CD4-positive, alpha-beta T cell treated with Interleukin-6 at 100 ng/mL for 8 hours (primary cell): ENCODE results near the gene ITPRIP.
A peak's percentile ranks its signal among the peaks of the same experiment; 100 is the strongest.

ENCODE experiments used
- DNase-seq: peaks from one replicate; pipeline ENCODE4 v3.0.0-alpha.2; 2020; ENCODE audit warnings: mixed read lengths, low spot score

Gene ITPRIP, protein sequence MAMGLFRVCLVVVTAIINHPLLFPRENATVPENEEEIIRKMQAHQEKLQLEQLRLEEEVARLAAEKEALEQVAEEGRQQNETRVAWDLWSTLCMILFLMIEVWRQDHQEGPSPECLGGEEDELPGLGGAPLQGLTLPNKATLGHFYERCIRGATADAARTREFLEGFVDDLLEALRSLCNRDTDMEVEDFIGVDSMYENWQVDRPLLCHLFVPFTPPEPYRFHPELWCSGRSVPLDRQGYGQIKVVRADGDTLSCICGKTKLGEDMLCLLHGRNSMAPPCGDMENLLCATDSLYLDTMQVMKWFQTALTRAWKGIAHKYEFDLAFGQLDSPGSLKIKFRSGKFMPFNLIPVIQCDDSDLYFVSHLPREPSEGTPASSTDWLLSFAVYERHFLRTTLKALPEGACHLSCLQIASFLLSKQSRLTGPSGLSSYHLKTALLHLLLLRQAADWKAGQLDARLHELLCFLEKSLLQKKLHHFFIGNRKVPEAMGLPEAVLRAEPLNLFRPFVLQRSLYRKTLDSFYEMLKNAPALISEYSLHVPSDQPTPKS

DNA sequence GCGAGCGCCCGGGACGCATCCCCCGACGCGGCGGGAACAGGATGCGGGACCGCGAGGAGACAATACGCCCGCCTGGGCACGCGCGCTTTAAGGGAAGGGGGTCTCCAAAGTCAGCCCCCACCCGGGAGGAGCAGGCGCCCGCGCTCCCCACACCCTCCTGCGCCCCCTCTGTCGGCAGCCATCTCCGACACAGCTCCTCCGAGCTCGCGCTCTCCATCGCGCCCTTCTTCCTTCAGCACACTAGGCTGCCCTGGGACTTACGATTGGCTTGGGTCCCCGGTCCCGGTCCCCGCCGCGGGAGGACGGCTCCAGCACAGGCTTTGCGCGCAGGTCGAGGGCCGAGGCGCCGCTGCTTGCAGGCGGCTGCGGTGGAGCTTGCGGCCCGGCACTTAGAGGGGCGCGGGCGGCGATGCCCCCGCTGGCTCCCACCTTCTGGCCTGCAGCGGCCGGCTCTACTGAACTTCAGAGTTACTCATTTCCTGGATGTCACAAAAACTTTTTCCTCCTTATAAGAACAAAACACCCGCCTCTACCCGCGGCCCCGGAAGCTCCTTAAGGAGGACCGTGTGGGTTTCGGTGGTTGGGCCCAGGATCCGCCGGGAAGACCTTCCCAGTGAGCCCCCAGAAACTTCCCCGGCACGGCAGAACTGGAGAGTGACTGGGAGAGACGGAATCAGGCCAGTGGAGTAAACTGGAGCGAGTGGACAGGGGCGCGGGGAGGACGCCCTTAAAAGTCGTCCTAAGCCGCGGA, at the start of gene ITPRIP:
Gene ITPRIP, minus strand, starts transcription at position 481 of the 751 bp plus-strand sequence. CDS start 22,414 bp downstream, outside the sequence.
- peak; percentile 68 for DNase-seq

DNA sequence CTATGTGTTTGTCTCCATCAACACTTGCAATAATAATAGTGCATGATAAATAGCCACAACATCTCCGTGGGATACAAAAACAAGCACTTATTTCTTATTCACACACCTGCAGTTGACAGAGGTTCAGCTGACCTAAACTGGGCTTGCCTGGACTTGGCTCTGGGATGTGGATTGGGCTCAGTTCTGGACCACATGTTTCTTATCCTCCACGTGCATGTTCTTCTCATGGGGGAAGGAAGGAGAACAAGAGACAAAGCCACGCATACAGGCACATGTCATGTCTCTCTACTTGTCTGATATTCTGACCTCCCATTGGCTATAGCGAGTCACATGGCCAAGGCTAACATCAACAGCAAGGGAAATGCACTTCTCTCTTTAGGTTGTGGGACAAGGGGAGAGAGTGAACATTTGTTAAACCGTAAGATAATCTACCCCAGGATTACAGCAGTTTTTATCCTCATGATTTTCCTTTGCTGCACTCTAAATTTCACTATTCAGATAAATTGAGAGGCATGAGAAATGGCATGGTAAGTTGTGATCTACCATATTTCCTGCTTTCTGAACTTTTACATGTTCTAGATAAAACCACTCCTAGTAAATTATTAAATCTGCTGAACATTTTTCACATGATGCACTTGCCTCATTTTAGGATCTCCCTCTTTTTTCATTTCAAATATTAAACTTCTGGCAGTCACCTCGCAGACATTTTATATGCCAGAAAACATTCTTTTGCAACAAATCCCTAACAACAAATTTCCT, 49.0 kb upstream of the ITPRIP start:
- no peak for DNase-seq

DNA sequence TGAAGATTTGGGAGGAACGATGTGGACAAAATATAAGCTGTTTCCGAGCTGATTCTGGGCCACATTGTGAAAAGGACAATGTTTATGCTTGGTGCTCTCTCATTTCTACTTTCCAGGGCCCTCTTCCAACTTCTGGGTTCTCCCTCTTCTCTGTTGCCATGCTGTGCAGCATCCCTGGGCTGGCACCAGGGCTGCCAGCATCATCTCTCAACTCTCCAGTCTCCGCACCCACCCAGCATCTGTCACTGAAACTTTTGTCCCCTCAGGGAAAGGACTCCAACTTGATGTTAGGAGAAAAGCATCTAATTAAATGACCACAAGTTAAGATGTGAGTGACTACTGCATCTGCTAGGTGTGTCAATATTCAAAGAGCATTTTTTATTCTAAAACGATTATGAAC, 42.1 kb upstream of the ITPRIP start:
- DNase-seq: no peak

DNA sequence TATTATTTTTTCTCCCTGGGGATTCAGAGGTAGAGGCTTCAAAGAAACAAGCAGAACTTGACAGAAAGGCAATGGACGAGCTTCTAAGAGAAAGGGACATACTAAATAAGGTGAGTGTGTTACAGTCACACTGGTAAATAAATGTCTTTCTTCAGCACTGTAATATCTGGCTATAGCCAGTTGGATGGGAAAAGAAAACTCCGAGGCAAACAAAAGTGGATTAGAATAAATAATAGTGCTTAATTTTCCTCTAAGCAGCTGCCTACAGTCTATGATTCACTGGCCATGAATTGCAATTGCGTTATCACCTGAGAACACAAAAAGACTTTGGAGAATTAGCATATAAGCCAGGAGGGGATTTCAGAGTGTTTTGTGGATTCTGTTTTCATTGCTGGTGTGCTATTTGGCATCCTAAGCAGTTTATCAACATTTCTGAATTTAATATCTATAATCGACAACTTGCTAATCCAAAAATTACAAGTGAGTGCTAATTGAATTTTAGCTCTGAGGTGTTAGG, 38.6 kb upstream of the ITPRIP start:
- DNase-seq: no peak

DNA sequence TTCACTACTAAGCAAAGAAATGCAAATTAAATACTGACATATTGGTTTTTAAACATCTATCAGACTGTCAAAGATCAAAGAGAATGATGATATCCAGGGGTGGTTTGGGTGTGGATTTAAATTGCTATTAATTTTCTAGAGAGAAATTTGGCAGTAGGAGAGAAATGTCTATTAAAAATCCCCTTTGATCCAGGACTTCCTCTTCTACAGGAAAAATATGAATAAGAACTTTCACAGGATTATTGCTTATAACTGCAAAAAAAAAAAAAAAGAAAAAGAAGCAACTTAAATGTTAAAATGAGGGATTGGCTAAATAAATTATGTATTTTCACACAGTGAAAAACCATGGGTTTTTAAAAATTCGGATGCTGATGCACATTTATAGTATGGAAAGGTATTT, 36.3 kb upstream of the ITPRIP start:
- DNase-seq: no peak

DNA sequence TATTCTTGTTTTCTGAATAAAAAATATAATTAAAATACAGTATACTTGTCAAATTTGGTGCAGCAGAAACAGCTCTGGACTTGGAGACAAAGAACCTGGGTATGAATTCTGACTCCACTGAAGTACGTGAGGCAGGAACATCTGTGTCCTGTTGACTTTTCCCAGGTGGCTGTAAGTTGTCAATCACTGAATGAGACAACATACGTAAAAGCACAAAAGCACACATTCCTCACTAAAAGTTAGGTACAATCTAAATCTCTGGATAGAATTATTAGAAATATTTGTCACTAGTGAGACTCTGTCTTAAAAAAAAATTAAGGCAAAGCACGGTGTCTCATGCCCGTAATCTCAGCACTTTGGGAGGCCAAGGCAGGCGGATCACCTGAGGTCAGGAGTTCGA, 33.5 kb upstream of the ITPRIP start:
- DNase-seq: no peak

DNA sequence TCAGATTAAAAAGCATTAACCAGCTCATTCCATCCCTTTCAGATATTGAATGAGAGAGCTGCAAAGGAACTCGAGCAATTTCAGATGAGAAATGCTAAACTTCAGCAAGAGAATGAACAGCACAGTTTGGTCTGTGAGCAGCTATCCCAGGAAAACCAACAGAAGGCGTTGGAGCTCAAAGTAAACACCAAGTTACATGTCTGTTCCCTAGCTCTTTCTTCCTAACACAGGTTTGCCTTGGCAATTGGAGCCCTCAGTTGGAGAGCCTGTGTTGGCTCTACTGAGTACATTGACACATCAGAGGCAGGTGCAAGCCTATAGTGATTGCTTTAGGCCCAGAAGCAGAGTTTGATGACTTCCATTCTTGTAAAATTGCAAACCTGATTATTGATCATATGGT, 30.1 kb upstream of the ITPRIP start:
- DNase-seq: no peak

DNA sequence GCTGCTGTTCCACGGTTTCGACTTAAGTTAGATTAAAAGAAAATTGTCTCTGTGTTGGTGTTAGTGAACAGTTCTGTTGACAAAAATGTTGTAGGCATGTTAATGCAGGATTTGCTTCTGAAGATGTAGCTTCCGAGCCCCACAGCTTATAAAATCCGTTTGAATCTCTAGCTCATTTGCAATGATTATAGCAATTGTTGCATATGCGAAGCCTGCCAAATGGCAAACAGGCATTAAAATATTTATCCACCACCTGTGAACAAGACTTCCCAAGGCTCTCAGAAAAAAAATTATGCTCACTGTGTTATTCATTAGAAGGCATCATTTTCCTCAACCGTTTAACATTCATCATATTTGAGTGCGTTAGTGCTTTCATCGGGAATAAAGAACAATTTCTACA, 29.6 kb upstream of the ITPRIP start:
- no peak for DNase-seq

DNA sequence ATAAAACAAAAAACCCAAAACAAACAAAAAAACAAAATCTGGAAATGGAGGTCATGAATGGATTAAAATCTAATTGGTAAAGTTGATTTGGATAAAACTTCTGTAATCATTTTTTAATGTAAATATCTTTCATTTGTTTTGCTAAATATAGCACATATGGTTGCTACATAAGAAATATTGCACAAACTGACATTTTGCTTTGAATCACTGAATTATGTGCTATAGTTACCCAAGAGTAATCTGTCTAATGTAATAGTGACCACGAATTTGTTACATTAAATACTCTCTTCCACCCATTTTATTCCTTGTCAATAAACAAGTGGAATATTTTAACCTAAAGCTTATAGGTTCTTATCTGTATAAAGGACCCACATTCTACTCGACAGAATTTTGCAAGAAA, 21.5 kb upstream of the ITPRIP start:
- DNase-seq: no peak

DNA sequence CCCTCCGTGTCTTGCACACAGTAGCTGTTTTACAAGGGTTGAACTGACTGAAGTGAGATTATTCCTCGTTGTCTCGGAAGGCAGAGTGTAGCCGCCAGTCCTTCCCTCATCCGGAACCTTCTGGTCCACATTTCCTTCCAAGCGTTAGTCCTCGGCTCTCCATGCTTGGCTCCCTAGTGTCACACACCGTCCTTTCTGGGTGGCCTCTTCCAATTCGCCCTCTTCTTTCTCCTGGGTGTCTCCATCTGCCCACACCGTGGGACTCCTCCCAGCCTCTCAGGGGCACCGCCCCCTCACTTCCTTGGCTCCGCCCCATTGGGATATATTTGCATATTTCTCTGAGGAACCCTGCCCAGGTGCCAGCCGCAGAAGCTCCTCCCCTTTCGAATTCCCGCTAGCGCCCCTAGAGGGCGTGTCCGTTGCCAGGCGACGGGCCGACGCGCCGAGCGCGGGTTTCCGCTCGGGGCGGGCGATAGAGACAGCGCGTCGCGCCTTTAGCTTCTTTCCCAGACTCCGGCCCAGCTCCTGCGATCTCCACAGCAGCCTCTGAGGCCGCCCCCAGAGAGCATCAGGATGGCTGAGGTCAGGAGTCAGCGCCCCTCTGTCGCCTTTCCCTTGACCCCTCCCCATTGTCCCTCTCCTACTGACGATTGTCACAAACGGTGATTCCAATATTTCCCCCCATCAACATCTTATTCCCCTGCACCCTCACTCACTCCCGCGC, 15.2 kb upstream of the ITPRIP start, which contains the start of gene CFAP58:
Gene CFAP58, plus strand, starts transcription at position 509 of the 724 bp plus-strand sequence. Its CDS starts 65 bp downstream, at position 574.
- peak; percentile 94 for DNase-seq

DNA sequence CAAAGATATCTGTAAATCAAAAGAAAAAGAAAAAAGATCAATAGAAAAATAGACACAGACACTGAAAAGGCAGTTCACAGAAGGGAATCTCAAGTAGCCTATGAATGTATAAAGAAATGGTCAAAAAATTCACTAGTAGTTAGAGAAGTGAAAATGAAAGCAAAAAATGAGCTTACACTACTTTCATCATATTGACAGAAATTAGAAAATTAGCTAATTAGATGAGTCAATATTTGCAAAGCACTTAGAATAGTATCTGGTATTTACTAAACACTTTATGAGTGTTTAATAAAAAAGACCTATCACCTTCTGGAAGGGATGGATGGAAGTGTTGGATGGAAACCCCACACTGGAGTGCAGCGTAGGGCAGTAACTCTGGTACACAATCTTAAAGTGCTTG, 13.7 kb upstream of the ITPRIP start:
- DNase-seq: no peak

DNA sequence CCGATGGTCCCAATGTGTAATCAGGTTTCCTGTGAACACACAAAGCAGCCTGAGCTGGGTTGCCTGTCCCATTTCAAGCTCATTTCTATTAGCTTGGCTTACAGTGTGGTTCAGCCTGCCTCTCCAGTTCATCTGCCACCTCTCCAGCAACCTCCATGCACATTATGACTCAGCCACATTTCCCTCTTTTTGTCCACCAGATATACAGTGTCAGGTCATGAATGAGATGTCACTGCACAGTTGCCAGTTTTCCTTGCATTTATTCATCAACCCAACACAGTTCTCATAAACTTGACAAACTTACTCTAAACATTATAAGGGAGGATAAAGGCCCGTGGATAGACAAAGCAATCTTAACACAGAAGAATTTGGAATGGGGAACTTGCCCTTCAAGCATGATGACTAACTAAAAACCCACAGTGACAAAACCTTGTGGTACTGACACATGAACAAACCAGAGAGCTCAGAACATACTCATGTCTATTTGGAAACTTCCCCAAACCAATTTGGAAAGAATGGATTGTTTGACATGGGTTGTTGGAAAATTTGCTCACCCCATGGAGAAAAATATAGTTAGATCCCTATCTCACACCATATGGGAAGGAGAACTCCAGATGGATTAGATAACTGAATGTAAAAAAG, 12.9 kb upstream of the ITPRIP start:
- DNase-seq: no peak

DNA sequence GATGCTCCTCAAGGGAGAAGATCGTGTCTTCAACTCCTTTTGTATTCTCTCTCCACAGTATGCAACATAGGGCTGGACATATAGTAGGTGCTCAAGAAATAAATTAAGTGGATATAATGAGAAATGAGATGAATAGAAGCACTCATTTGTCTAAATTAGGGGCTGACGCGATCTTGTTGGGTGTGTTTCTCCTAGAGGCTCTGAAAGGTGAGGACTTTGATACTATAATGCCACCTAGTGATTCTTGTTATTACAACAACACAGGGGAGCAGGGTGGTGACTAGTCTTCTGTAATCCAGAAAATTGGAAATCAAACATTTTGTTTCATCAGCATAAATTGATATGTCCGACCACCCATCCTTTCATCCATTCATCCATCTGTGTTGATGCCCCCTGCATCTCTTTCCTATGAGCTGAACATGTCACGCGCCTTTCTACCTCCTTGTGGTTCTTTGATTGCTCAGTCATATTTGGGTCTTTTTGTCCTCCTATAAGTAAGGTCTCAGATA, 11.9 kb upstream of the ITPRIP start:
- DNase-seq: peak; percentile 64

DNA sequence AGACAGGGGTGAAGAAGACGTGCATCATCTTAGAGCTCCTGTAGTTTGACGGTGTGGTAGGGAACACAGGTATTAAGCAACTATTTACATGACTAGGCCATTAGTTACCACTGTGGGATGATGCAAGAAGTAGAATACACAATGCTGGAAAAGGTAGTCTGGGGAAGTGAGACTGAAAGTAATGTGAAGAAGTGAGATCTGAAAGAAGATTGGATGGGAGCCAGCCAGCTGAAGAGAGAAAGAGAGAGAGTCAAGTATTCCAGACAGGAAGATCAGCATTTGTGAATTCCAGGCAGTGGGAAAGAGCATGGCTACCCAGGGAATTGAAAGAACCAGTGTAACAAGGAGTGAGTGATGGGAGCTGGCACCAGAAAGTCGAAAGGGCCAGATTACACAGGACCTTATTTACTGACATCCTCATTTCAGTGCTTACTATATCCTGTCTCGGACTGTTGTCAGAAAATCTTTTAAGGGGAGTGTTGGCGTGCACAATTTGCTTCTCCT, 11.4 kb upstream of the ITPRIP start:
- no peak for DNase-seq

DNA sequence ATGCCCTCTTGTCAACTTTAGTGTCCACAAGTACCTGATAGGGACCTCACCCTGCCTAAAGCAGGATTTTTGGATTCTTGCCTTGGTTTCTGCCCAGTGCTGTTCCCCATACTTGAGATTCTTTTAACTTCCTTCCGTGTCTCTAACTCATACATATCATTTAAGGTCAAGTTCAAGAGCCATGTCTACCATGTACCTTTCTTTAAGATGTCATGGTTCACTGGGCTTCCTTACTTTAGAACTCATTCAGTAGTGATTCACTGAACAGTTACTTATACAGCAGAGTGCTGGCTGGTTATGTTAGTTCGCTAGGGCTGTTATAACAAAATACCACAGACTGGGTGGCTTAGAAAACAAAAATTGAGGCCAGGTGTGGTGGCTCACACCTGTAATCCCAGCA, 10.3 kb upstream of the ITPRIP start:
- no peak for DNase-seq

DNA sequence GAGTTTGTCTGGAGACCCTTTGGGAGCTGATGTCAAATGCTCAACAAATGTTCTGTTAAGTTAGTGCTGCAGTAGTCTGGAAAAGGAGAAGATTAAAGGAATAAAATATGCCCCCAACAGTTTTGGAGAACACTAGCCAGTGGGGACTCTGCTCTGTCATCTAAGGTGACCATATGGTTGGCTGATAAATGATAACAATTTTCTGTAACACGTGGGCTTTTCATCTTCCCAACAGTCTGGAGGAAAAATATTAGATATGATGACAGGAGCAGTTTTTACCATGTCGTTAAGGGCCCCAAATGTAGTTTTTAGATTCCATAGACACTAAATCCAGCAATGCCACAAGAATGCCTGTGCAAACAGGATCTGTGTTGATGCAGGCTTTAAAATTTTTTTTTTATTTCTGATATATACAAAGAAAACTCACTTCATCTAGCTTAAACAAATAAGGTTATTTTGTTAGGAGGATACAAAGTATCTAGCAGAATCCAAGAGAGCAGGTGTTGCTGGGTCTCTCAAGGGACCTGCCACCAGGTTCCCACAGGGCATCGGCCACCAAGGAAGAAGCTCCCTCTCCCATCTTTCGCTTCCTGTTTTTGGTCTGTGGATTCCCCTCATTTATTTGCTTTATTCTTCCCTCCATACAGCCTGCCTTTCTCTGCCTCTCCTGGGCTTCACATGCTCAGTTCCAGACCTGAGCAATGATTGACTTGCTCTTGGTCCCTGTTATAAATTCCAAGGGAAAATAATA, 9.2 kb upstream of the ITPRIP start:
- DNase-seq: no peak

DNA sequence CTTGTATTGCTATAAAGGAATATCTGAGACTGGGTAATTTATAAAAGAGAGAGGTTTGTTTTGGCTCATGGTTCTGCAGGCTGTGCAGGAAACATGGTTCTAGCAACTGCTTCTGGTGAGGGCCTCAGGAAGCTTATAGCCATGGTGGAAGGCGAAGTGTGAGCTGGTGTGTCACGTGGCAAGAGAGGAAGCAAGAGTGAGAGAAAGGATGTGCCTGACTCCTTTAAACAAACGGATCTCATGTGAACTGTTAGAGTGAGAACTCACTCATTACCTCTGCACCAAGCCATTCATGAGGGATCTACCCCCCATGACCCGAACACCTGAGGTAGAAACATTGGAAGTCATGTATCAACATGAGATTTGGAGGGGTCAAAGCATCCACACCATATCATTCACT, 7.7 kb upstream of the ITPRIP start:
- DNase-seq: peak; percentile 44

DNA sequence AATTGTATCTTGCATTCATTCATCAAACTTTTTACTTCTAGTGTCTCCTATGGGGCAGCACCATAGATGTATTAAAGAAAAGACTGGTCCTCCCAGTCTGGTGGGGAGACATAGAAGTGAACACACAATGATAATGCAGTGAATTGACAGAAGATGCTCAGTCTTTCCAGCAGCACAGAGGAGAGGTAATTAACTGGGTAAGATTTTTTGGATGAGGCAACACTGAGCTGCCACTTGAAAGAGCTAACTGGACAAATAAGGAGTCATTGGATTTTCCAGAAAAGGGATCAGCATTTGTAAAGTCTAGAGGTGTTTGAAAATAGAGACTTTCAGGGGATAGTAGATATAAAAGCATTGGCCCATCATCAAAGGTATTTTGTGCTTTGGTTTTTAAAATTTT, 7.2 kb upstream of the ITPRIP start:
- DNase-seq: no peak

DNA sequence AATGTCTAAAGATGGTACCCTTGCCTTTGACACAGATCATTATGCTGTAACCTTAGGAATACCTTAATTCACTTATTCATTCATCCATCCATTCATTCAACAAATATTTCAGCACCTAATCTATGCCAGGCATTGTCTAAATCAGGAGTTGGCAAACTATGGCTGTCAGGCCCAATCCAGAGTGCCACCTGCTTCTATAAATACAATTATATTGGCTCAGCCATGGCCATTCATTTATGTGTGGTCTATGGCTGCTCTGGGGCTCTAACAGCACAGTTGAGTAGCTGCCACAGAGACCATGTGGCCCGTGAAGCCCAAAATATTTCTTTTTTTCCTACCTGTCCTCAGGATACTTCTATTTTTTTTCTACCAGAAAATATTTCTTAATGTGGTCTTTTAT, 6.0 kb upstream of the ITPRIP start:
- no peak for DNase-seq

DNA sequence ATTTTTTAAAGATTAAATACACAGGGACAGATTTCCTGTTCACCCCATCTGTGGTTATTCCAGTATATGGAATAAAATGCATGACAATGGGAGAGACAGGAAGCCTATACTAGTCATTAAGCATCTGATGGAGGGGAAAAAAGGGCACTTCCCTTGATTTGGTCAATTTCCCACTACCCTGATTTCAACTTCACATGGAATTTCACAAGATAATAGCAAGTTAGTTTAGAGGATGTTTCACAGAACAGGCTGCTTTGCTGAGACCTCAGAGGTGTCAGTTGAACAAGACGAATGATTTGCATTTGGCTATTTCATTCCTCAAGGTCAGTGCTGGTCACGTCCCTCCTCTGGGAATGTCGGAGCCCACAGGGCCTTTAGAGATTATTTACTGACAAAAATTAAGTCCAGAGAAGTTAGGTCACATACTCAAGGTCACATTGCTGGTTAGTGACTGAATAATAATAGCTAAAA, 4.7 kb upstream of the ITPRIP start:
- no peak for DNase-seq
